Measurements from ENCODE around the gene EGFLAM.
"Not testable (repeated sequence)": the region's sequence is repeated elsewhere in the genome, so short reads cannot be mapped to it uniquely, and the experiment has no call there.

EGFLAM gene

GRCh38 chr5:38413696-38414095 is 155.3 kb downstream of the EGFLAM start:
- Histone ChIP-seq H3K9me3 (ENCODE audit: severe bottlenecking) (no peaks in the 10 kb centered on the region), H3K27me3 (ENCODE audit: insufficient read depth, low read depth, severe bottlenecking) (no peaks in the 10 kb centered on the region), H3K36me3 (peaks cover 86% of the 10 kb centered on the region), H3K27ac (no peak overlapping the region), H3K4me3 (ENCODE audit: low read depth, low read length) (no peak overlapping the region)
- no peak for TF ChIP-seq CTCF (IDR thresholded peaks at IDR 0.05; ENCODE audit: low read depth, low read length)
- DNase-seq, result no peak

DNA sequence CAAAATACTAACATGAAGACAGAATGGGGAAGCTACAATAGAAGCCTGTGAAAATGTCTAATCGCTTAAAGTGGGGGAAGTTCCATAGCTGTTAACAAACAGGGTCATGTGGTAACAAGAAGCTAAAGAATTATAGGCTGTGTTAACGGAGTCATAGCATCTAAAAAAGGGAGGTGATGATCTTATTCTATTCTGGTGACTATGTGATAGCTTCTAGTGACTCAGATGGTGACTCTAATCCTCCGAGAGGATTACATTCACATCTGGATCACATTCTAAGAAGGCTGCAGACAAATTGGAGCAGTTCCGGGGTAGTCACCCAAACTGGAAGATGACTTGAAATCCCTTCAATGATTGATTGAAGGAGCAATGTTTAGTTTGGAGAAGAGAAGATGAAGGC is 156.0 kb downstream of the EGFLAM start:
- TF ChIP-seq CTCF (IDR thresholded peaks at IDR 0.05; ENCODE audit: low read depth, low read length), result no peak

DNA sequence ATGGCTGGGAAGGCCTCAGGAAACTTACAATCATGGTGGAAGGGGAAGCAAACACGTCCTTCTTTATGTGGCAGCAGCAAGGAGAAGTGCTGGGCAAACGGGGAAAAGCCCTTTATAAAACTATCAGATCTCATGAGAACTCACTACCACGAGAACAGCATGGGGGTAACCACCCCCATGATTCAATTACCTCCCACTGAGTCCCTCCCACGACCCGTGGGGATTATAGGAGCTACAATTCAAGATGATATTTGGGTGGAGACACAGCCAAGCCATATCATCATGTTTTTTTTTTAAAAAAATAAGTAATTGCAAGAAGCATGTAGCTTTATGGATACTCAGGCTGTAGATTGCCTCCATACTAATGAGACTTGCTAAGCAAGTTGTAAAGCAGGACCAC is 157.4 kb downstream of the EGFLAM start:
- H3K36me3 ChIP-seq, result peaks cover 66% of the 10 kb centered on the region
- not testable (repeated sequence) for H3K4me3 ChIP-seq (ENCODE audit: low read depth, low read length); H3K27ac ChIP-seq; H3K27me3 ChIP-seq (ENCODE audit: insufficient read depth, low read depth, severe bottlenecking); H3K9me3 ChIP-seq (ENCODE audit: severe bottlenecking); DNase-seq

More for the DNA sequence above, 156.0 kb downstream of the EGFLAM start:
- no peak overlapping the region for H3K4me3 ChIP-seq (ENCODE audit: low read depth, low read length)
- no peaks in the 10 kb centered on the region for H3K9me3 ChIP-seq (ENCODE audit: severe bottlenecking)
- no peaks in the 10 kb centered on the region for H3K27me3 ChIP-seq (ENCODE audit: insufficient read depth, low read depth, severe bottlenecking)
- no peak overlapping the region for H3K27ac ChIP-seq
- H3K36me3 ChIP-seq, result peaks cover 81% of the 10 kb centered on the region
- no peak for DNase-seq

DNA sequence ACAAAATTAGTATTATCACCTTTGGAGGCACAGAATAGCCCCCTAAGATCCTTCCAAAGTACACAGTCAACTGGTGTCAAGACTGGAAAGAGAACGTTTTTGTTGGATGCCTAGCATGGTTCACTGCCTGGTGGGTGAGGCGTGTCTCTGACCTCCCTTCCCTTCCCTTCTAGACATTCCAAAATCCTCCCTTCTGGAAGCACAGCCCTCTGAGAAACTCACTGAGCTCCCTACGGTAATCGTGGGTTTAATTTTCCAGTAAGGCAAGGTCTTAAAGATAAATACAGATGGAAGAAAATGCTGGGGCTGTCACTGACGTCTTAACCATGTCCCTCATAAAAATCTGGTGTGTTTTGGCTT is 159.3 kb downstream of the EGFLAM start:
- Histone ChIP-seq H3K9me3 (ENCODE audit: severe bottlenecking) (no peaks in the 10 kb centered on the region), H3K27me3 (ENCODE audit: insufficient read depth, low read depth, severe bottlenecking) (no peaks in the 10 kb centered on the region), H3K36me3 (peaks cover 50% of the 10 kb centered on the region), H3K27ac (no peak overlapping the region), H3K4me3 (ENCODE audit: low read depth, low read length) (no peak overlapping the region)
- DNase-seq, result no peak
- TF ChIP-seq CTCF (IDR thresholded peaks at IDR 0.05; ENCODE audit: low read depth, low read length), result no peak

- no peak overlapping the region for H3K4me3 ChIP-seq (ENCODE audit: low read depth, low read length)
- no peak for DNase-seq
- no peaks in the 10 kb centered on the region for H3K9me3 ChIP-seq (ENCODE audit: severe bottlenecking)
- no peaks in the 10 kb centered on the region for H3K27me3 ChIP-seq (ENCODE audit: insufficient read depth, low read depth, severe bottlenecking)
- TF ChIP-seq CTCF (IDR thresholded peaks at IDR 0.05; ENCODE audit: low read depth, low read length), result no peak
- H3K36me3 ChIP-seq, result peaks cover 31% of the 10 kb centered on the region
- H3K27ac ChIP-seq, result peak overlapping the region; percentile 96
These were observed 161.9 kb downstream of the EGFLAM start for GRCh38 chr5:38420246-38420645.

DNA sequence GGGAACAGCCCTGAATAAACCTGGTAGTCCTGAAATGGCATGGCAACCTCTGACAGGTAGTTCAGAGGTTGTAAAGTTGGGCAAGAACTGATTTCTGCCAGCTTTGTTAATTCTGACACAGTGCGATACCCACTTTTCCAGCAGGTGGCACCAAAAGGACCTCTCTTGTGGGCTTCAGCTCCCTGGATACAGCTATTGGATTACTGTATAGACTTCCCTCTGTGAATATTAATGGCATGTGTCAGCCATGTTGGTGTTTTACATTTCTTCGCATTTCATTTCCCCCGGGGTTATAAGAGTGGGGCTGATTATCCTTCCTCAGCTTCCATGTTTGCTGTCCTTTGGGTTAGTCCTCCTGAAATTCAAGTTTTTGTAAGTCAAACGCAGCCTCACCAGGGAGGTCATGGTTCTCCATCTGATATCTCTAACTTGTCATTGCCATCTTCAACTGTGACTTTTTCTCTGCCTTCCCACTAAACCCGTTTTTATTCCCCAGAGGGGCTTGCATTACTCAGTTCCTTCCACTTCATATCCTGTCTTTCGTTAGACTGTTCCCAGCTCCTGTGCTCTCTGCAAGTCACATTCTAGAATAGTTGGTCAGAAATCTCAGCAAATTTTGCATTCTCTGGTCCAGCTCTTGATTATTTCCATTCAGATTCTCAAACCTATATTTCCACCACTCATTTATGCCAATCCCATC is 162.5 kb downstream of the EGFLAM start:
- no peaks in the 10 kb centered on the region for H3K27me3 ChIP-seq (ENCODE audit: insufficient read depth, low read depth, severe bottlenecking)
- H3K4me3 ChIP-seq (ENCODE audit: low read depth, low read length), result no peak overlapping the region
- DNase-seq, result peak; percentile 74
- peak overlapping the region; percentile 96 for H3K27ac ChIP-seq
- TF ChIP-seq CTCF (IDR thresholded peaks at IDR 0.05; ENCODE audit: low read depth, low read length), result peak; percentile 79
- peaks cover 28% of the 10 kb centered on the region for H3K36me3 ChIP-seq
- no peaks in the 10 kb centered on the region for H3K9me3 ChIP-seq (ENCODE audit: severe bottlenecking)
